Activated CD4-positive, alpha-beta T cell treated with anti-CD3 and anti-CD28 coated beads for 36 hours (primary cell): ENCODE measurements around the gene TOM1L1. TPM values are rescaled to one million over a fixed set of nuclear protein-coding genes. Genes with fewer than 3 reads are reported as not detected.
A peak's percentile ranks its signal among the peaks of the same experiment; 100 is the strongest.

ENCODE experiments used
- ATAC-seq: fragments of 200-7000 bp; cut with Tn5 transposase; one replicate; pipeline ENCODE4 v1.10.0; 2021; ENCODE audit warnings: mild to moderate bottlenecking, moderate library complexity
- CTCF ChIA-PET: fragments of 350-600 bp; sonication (Branson Sonifier 250); formaldehyde crosslinking; loops from one replicate; lab custom pipeline; 2021; ENCODE audit warnings: antibody characterized with exemption; lab: Charles Lee
- POLR2A ChIA-PET: fragments of 350-600 bp; sonication (Branson Sonifier 250); formaldehyde crosslinking; loops from one replicate; lab custom pipeline; 2021; ENCODE audit warnings: antibody characterized with exemption, inconsistent platforms; lab: Charles Lee
- DNase-seq: peaks from one replicate; pipeline ENCODE4 v3.0.0-alpha.2; 2020
- H3K27ac Mint-ChIP-seq: one replicate; pipeline ENCODE4 v1.8.0; 2021; ENCODE audit warnings: mixed read lengths
- H3K27me3 Mint-ChIP-seq: one replicate; pipeline ENCODE4 v1.8.0; 2021; ENCODE audit warnings: mixed read lengths
- H3K36me3 Mint-ChIP-seq: one replicate; pipeline ENCODE4 v1.8.0; 2021; ENCODE audit warnings: low read depth, mixed read lengths
- H3K4me1 Mint-ChIP-seq: one replicate; pipeline ENCODE4 v1.8.0; 2021; ENCODE audit warnings: mixed read lengths
- H3K4me3 Mint-ChIP-seq: one replicate; pipeline ENCODE4 v1.8.0; 2021; ENCODE audit warnings: mild to moderate bottlenecking, moderate library complexity, mixed read lengths
- H3K9me3 Mint-ChIP-seq: one replicate; pipeline ENCODE4 v1.8.0; 2021; ENCODE audit warnings: low read depth, mixed read lengths
- intact Hi-C, 2 experiments: fragments of 100-400 bp; cut with DNase I in 1 of 2; cut with micrococcal nuclease in 1 of 2; formaldehyde crosslinking; loops; one replicate each; pipeline versions ENCODE4 v1.14.2 to v1.15.1; 2022 to 2024; cut with DNase I, micrococcal nuclease
- total RNA-seq, 2 experiments: library from RNA; stranded (reverse); gene quantifications; one replicate each; pipeline ENCODE4 v1.2.3, GENCODE V29; 2021

Gene TOM1L1
- total RNA-seq, 2 experiments from 2014 or later: 2.0 to 2.6 TPM

DNA sequence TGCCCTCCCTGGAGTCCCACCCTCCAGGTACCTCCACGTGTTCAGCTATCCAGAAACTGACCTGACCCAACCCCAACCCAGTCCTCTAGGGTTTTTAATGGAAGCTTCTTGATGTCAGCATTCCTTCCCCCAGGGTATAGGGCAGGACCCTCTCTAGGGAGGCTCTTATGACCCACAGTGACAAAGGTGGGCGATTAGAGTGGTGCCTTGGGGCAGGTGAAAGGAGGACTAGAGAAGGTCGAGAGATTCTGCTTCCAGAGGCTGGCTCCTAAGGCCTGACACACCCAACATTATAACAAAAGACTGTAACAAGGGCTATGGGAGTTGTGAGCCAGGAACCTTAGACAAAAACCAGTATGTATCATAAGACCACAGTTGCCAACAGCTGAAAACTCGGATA is 50.6 kb downstream of the TOM1L1 start:
- intact Hi-C loops: loop anchor here in 1 of 2 experiments (10.0 kb wide), 1 partner anchor 64 kb away; no protein-coding TSS in a partner anchor
- ATAC-seq (no peak), DNase-seq (no peak)
- Mint-ChIP-seq H3K4me1 (peaks cover 4% of the 10 kb centered on the region), H3K27ac (no peak overlapping the region), H3K9me3 (no peaks in the 10 kb centered on the region), H3K4me3 (no peak overlapping the region), H3K36me3 (peaks cover 9% of the 10 kb centered on the region), H3K27me3 (peaks cover 10% of the 10 kb centered on the region)
- CTCF ChIA-PET: interaction anchor here (0.5 kb wide), 1 partner anchor 469 kb away, joined by 5 read pairs; no protein-coding TSS in a partner anchor
- POLR2A ChIA-PET: no interaction called here

DNA sequence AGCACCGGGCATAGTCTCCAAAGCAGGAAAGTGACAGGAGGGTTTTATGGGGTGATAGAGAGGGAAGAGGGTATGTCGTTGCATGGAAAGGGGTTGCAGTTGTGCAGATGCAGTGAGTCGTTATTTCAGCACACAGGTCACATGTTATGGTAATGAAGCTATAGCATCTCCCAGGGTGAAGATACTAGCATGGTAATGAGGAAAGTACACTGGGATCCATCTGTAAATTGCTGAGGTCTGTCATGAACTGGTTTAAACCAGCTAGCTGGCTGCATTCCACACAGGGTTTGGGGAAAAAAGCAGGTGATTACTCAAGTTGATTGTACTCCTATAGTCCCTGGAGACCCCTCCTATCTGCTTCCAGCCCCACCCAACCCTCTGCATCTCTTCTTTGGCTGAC is 56.1 kb downstream of the TOM1L1 start:
- ChIA-PET CTCF (no interaction called here), POLR2A (no interaction called here)
- Mint-ChIP-seq H3K27ac (peak overlapping the region; percentile 19), H3K4me3 (no peak overlapping the region), H3K27me3 (no peaks in the 10 kb centered on the region), H3K36me3 (peaks cover 21% of the 10 kb centered on the region), H3K4me1 (no peaks in the 10 kb centered on the region), H3K9me3 (no peaks in the 10 kb centered on the region)
- ATAC-seq: no peak
- intact Hi-C loops: loop anchor here in 1 of 2 experiments (10.0 kb wide), 1 partner anchor 58 kb away; no protein-coding TSS in a partner anchor
- no peak for DNase-seq

DNA sequence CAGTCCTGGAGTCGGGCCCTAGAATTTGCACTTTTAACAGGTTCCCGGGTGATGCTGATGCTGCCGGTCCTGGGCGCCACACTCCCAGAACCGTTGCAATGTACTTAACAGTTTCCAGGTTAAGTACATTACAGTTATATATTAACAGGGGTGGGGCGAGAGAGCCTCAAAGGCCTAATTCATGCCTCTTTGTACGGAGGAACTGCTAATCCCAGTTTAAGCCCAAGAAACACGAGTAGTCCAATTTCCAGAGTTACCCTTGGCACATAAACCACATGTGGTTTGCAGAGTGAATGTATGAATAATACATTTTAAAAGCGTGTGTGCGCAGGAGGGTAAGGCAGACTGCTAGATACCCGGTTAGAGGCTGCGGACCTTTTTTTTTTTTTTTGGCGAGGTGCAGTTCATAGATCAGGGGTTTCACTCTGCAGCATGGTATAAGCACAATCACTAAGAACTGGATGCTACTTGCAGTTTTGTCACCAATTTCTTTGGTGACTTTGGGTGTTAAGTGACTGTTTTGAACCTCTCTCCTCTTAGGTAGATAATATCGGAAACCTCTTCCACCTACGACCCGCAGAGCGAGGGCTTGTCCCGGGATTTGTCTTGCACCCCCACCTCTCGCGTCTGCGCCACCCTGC is 67.1 kb downstream of the TOM1L1 start:
- CTCF ChIA-PET: interaction anchor here (0.7 to 1.3 kb wide), 2 partner anchors 10 to 24 kb away, joined by 3 read pairs; no protein-coding TSS in a partner anchor
- POLR2A ChIA-PET: no interaction called here
- peaks cover 10% of the 10 kb centered on the region for H3K36me3 Mint-ChIP-seq
- H3K4me3 Mint-ChIP-seq: no peak overlapping the region
- DNase-seq (peak; percentile 73), ATAC-seq (peak; percentile 48)
- no peaks in the 10 kb centered on the region for H3K27me3 Mint-ChIP-seq
- peak overlapping the region; percentile 48 for H3K27ac Mint-ChIP-seq
- H3K9me3 Mint-ChIP-seq: no peaks in the 10 kb centered on the region
- H3K4me1 Mint-ChIP-seq: peaks cover 23% of the 10 kb centered on the region
- intact Hi-C loops: loop anchor here (1.0 to 10.0 kb wide), 7 partner anchors 271 to 765 kb away; partner anchors contain the start of genes MMD (in 2 of the 2) and HLF (in 1 of the 2)

DNA sequence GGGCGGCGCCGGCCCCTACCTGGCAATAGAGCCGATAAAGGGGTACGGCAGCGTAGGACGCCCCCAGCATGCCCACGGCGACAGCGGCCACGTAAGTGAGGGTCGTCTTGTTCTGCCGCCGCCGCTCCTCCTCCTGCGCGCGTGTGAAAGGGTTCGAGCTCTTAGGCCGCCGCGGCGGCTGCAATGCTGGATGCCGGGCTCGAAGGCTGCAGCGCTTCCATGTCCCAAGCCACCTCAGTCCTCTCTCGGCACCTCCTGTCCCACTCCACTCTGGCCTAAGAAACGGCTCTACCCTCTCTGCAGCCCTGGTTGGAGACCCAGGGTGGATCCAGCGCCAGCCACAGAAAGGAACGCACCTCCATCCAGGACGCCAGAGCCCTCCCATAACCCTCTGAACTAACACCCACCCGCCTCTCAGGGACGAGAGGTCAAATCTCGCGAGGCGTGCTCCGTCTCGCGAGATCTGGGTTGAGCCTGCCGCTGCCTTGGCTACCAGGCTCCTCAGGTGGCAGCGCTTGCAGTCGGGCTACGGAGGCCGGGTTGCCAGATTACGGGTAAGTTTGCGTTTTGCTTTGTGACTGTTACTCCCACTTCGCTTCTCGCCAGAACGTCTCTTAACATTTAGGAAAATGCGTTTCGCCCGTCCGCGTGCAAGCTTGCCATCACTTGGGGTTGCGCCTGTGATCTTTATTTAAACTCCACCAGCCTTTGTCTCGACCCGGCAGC is 67.8 kb downstream of the TOM1L1 start, which contains the start of the genes COX11 and STXBP4:
Gene COX11 (minus strand): TSS at position 393 of the 726 bp plus-strand sequence. CDS start 8 bp downstream, at position 385.
Gene STXBP4 (plus strand): TSS at position 504 of the 726 bp plus-strand sequence. CDS start 17,455 bp downstream, outside the sequence.
- DNase-seq (peak; percentile 96), ATAC-seq (peak; percentile 97)
- peaks cover 23% of the 10 kb centered on the region for H3K4me1 Mint-ChIP-seq
- no peaks in the 10 kb centered on the region for H3K27me3 Mint-ChIP-seq
- intact Hi-C loops: loop anchor here (1.0 to 10.0 kb wide), 7 partner anchors 270 to 764 kb away; partner anchors contain the start of genes MMD (in 2 of the 2) and HLF (in 1 of the 2)
- peak within 1 kb of the TSS; percentile 48 for H3K27ac Mint-ChIP-seq
- H3K9me3 Mint-ChIP-seq: no peaks in the 10 kb centered on the region
- CTCF ChIA-PET: interaction anchor here (0.7 kb wide), 1 partner anchor 24 kb away, joined by 3 read pairs; no protein-coding TSS in a partner anchor
- H3K4me3 Mint-ChIP-seq: no peak within 1 kb of the TSS
- POLR2A ChIA-PET: no interaction called here
- peaks cover 6% of the 10 kb centered on the region for H3K36me3 Mint-ChIP-seq

DNA sequence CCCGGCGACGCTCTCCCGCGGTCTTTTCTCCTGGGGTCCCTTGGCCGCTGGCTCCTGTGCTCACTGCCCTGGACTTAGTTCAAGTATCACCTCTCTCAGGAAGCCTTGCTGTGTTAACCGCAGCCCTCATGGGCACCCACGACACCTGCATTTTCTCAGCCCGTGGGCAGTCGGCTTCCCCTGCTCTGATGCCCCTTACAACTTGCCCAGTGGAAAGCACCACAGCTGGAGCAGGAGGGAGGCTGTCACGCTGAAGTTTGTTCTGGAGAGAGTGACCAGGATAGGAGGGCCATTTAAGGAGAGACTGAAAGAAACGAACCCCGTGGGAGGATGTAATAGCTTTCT is 68.3 kb downstream of the TOM1L1 start:
- ChIA-PET POLR2A (no interaction called here), CTCF (no interaction called here)
- Mint-ChIP-seq H3K27me3 (no peaks in the 10 kb centered on the region), H3K36me3 (peaks cover 3% of the 10 kb centered on the region), H3K4me3 (no peak overlapping the region), H3K27ac (no peak overlapping the region), H3K9me3 (no peaks in the 10 kb centered on the region), H3K4me1 (peaks cover 23% of the 10 kb centered on the region)
- intact Hi-C loops: loop anchor here (1.0 to 10.0 kb wide), 7 partner anchors 269 to 763 kb away; partner anchors contain the start of genes MMD (in 2 of the 2) and HLF (in 1 of the 2)
- DNase-seq (peak; percentile 45), ATAC-seq (peak; percentile 20)

DNA sequence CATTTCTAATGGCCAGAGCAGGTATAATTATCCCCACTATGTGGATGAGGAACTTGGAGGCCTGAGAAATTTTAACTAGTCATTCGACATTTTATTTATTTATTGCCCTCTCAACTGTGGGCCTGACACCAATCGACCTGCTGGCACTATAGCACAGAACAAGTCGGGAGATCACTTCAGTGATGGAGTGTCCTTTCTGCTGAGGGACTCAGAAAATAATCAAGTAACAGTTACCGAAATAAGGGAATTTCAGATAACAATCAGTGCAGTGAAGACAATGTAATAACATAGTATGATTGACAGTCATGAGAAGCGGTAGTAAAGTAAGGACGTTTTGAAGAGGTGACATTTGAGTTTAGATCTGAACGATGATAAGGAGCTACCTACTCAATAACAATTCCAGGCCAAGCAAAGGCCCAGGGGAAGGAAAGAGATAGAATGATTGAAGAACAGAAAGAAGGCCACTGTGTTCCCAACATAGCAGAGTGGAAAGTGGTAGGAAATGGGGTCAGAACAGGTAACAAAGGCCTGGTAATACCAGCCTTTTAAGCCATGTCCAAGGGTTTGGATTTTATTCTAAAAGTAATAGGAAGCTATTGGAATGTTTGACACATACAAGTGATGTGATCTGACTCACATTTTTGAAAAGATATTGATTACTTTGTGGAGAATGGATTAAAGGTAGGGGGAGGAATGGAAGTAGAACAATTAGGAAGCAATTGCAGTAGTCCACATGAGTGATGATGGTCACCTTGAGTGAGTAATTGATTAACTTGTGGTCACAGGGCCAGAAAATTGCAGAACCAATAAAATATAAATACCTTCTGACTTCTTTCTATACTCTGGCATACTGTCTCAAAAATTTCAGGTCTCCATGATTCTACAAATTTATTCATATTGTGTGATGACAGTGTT is 69.3 kb downstream of the TOM1L1 start:
- H3K36me3 Mint-ChIP-seq: peaks cover 3% of the 10 kb centered on the region
- intact Hi-C loops: loop anchor here (2.0 to 10.0 kb wide), 4 partner anchors 269 to 762 kb away; partner anchors contain the start of gene MMD (in 1 of the 2)
- H3K9me3 Mint-ChIP-seq: no peaks in the 10 kb centered on the region
- no peaks in the 10 kb centered on the region for H3K27me3 Mint-ChIP-seq
- ATAC-seq: no peak
- POLR2A ChIA-PET: no interaction called here
- DNase-seq: no peak
- H3K4me1 Mint-ChIP-seq: peaks cover 23% of the 10 kb centered on the region
- CTCF ChIA-PET: interaction anchor here (0.7 to 1.3 kb wide), 4 partner anchors 10 to 592 kb away, joined by 3 to 4 read pairs (median 4); no protein-coding TSS in a partner anchor
- H3K4me3 Mint-ChIP-seq: no peak overlapping the region
- H3K27ac Mint-ChIP-seq: no peak overlapping the region

DNA sequence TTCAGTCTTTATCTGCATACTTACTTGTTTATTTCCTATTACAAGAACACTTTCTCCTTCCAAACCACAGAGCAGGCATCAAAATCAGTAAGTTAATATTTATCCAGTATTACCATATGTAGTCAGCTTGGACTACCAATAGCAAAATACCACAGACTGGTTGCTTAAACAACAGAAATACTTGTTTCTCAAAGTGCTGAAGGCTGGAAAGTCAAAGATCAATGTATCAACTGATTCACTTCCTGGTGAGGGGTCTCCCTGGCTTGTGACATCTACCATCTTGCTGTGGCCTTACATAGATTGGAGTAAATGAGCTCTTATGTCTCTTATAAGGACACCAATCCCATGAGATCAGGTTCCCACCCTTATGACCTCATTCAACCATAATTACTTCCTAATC is 70.5 kb downstream of the TOM1L1 start:
- peaks cover 15% of the 10 kb centered on the region for H3K4me1 Mint-ChIP-seq
- H3K4me3 Mint-ChIP-seq: no peak overlapping the region
- intact Hi-C loops: no loop called here
- H3K27me3 Mint-ChIP-seq: no peaks in the 10 kb centered on the region
- H3K27ac Mint-ChIP-seq: no peak overlapping the region
- DNase-seq: no peak
- no peak for ATAC-seq
- peaks cover 1% of the 10 kb centered on the region for H3K36me3 Mint-ChIP-seq
- ChIA-PET CTCF (interaction anchor here (0.6 kb wide), 1 partner anchor 21 kb away, joined by 3 read pairs; no protein-coding TSS in a partner anchor), POLR2A (no interaction called here)
- no peaks in the 10 kb centered on the region for H3K9me3 Mint-ChIP-seq

DNA sequence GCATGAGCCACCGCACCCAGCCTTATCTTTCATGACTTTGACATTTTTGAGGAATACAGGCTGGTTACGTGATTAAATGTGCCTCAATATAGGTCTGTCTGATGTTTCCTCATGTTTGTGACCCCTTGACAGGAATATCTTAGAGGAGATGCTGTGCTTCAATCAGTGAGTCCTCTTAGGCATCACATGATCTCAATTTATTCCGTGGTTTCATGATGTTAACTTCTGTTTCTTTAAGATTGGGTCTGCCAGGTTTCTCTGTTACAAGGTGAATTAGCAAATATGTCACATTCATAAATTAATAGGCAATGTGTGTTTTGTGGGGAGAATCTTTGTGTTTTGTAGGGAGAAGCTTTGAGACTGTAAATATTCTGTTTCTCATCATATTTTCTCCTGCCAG is 71.2 kb downstream of the TOM1L1 start:
- Mint-ChIP-seq H3K4me1 (peaks cover 7% of the 10 kb centered on the region), H3K27me3 (no peaks in the 10 kb centered on the region), H3K36me3 (no peaks in the 10 kb centered on the region), H3K9me3 (no peaks in the 10 kb centered on the region), H3K4me3 (no peak overlapping the region), H3K27ac (no peak overlapping the region)
- ATAC-seq (no peak), DNase-seq (no peak)
- ChIA-PET POLR2A (no interaction called here), CTCF (no interaction called here)
- intact Hi-C loops: no loop called here

DNA sequence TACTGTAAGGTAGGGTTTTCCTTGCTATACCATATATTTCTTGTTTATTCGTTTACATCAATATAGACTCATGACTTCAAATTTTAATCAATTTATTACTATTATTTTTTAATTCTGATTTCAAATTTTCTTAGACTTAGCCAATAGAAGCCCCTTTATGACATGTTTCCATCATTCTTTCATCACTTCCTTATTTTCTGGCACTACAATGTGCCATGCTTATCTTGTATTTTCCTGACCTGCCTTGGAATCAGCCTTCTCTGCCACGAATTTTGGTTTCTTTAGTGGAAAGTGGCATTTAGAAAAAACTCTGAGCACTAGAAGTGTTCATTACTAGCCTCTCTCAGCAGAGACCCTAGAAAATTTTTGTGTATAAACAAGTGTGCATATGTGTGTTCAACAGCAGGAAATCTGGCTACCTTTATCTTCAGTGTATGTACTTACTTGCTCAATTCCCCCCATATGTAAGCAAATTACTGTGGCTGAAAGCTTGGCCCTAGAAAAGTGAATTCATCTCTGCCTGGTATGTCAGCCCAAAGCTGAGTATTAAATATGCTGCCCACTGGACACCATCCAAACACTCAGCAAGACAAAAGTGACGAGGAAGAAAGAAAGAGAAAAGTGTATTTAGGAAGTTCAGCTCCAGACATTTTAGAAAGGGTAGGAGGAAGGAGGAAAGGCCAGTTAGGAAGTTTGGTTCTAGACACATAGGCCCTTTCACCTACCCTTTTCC is 71.9 kb downstream of the TOM1L1 start:
- POLR2A ChIA-PET: no interaction called here
- Mint-ChIP-seq H3K4me3 (no peak overlapping the region), H3K27ac (no peak overlapping the region)

DNA sequence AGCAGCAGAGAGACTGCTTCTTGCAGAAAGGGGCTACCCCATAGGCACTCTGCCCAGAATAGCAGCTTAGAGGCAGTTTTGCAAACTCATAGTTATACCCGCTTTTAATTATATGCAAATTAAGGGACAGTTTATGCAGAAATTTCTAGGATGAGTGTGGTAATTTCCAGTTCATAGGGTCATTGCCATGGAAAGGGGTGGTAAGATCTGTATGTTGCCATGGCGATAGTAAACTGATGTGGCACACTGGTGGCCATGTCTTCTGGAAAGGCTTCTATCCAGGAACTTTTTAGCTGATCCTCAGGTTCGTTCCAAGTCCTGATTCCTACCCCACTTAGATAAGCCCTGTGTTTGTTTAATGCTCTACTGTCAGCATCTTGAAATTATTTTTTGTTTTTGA is 74.1 kb downstream of the TOM1L1 start:
- Mint-ChIP-seq H3K9me3 (no peaks in the 10 kb centered on the region), H3K4me3 (no peak overlapping the region), H3K27ac (no peak overlapping the region), H3K4me1 (peaks cover 6% of the 10 kb centered on the region), H3K27me3 (no peaks in the 10 kb centered on the region), H3K36me3 (no peaks in the 10 kb centered on the region)
- ATAC-seq (no peak), DNase-seq (no peak)
- ChIA-PET CTCF (no interaction called here), POLR2A (no interaction called here)
- intact Hi-C loops: no loop called here

More for the DNA sequence above, 71.9 kb downstream of the TOM1L1 start:
- DNase-seq (no peak), ATAC-seq (no peak)
- no peaks in the 10 kb centered on the region for H3K9me3 Mint-ChIP-seq
- no peaks in the 10 kb centered on the region for H3K27me3 Mint-ChIP-seq
- CTCF ChIA-PET: interaction anchor here (1.5 to 1.8 kb wide), 2 partner anchors 21 to 33 kb away, joined by 4 to 9 read pairs; no protein-coding TSS in a partner anchor
- H3K36me3 Mint-ChIP-seq: no peaks in the 10 kb centered on the region
- intact Hi-C loops: no loop called here
- peaks cover 3% of the 10 kb centered on the region for H3K4me1 Mint-ChIP-seq
